Stimulated activated memory B cell treated with anti-CD40 and anti-IgM and Interleukin-4, amounts not matched to agents 10 μg/mL and 1 μg/mL and 100 μg/mL, for 72 hours (primary cell): Measurements from ENCODE around the gene PPP6R2.

ENCODE experiments used
- ATAC-seq: fragments of 150-1000 bp; cut with Tn5 transposase; 2 replicates; pipeline ENCODE4 v1.10.0; 2021
- H3K27ac Mint-ChIP-seq: one replicate; pipeline ENCODE4 v1.8.0; 2022; ENCODE audit warnings: mild to moderate bottlenecking, mixed read lengths
- H3K27me3 Mint-ChIP-seq: one replicate; pipeline ENCODE4 v1.8.0; 2022; ENCODE audit warnings: mixed read lengths
- H3K36me3 Mint-ChIP-seq: one replicate; pipeline ENCODE4 v1.8.0; 2022; ENCODE audit warnings: mixed read lengths
- H3K4me1 Mint-ChIP-seq: one replicate; pipeline ENCODE4 v1.8.0; 2022; ENCODE audit warnings: mixed read lengths
- H3K4me3 Mint-ChIP-seq: one replicate; pipeline ENCODE4 v1.8.0; 2022; ENCODE audit warnings: mild to moderate bottlenecking, moderate library complexity, mixed read lengths
- H3K9me3 Mint-ChIP-seq: one replicate; pipeline ENCODE4 v1.8.0; 2022; ENCODE audit warnings: mixed read lengths

Gene PPP6R2

GRCh38 chr22:50474710-50475651 lies 131.9 kb downstream of the PPP6R2 start, which contains the start of gene SBF1:
TSS of gene SBF1 (minus strand) at chr22:50475035. CDS start at chr22:50474840, 195 bp downstream.
- H3K36me3 Mint-ChIP-seq = peaks cover 6% of the 10 kb centered on the region
- H3K4me3 Mint-ChIP-seq = peak within 1 kb of the TSS; percentile 93
- peak; percentile 87 for ATAC-seq
- peaks cover 60% of the 10 kb centered on the region for H3K4me1 Mint-ChIP-seq
- peak within 1 kb of the TSS; percentile 97 for H3K27ac Mint-ChIP-seq
- no peaks in the 10 kb centered on the region for H3K9me3 Mint-ChIP-seq
- peaks cover 7% of the 10 kb centered on the region for H3K27me3 Mint-ChIP-seq

GRCh38 chr22:50475652-50476002 lies 132.5 kb downstream of the PPP6R2 start:
- Mint-ChIP-seq H3K4me3 (peak overlapping the region; percentile 80), H3K36me3 (peaks cover 6% of the 10 kb centered on the region), H3K9me3 (no peaks in the 10 kb centered on the region), H3K27ac (peak overlapping the region; percentile 77), H3K4me1 (peaks cover 58% of the 10 kb centered on the region), H3K27me3 (peaks cover 13% of the 10 kb centered on the region)
- ATAC-seq = no peak

DNA sequence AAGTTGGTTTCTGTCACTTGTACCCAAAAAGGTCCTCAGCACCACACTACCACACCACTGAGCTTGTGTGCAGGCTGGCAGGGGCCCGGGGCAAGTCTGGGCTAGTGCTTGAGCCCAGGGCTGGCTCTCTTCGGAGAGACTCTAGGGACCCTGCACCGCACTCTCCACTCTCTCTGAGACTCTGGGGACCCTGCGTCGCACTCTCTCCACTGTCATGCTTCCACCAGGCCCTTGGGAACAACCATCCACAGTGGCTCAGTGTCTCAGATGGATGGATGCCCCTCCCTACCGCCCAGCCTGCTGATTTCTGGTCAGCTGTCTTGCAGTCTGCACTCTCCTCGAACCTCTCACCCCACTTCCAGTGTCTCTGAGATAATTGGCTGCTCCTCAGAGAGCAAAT lies 133.7 kb downstream of the PPP6R2 start:
- Mint-ChIP-seq H3K27ac (peak overlapping the region; percentile 77), H3K27me3 (peaks cover 15% of the 10 kb centered on the region), H3K36me3 (peaks cover 6% of the 10 kb centered on the region)

DNA sequence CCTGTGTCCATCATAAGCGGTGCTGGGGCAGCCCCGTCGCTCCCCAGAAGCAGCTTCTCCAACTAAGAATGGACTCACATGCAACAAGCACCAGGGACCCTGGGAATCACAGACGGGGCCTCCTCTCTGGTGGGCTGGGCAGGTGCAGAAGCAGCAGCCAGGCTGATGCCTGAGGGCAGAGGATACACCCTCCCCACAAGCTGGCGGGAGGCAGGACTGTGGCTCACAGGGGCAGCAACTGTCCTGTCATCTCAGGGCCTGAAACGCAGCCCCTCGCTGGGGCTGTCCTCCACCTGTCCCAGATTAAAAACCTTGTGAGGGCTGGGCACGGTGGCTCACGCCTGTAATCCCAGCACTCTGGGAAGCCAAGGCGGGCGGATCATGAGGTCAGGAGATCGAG lies 134.8 kb downstream of the PPP6R2 start:
- H3K27ac Mint-ChIP-seq = no peak overlapping the region
- peaks cover 15% of the 10 kb centered on the region for H3K27me3 Mint-ChIP-seq
- no peaks in the 10 kb centered on the region for H3K9me3 Mint-ChIP-seq
- H3K36me3 Mint-ChIP-seq = peaks cover 6% of the 10 kb centered on the region
- ATAC-seq = no peak
- H3K4me3 Mint-ChIP-seq = no peak overlapping the region
- H3K4me1 Mint-ChIP-seq = peaks cover 36% of the 10 kb centered on the region

More for the DNA sequence above, 133.7 kb downstream of the PPP6R2 start:
- Mint-ChIP-seq H3K4me1 (peaks cover 46% of the 10 kb centered on the region), H3K9me3 (no peaks in the 10 kb centered on the region), H3K4me3 (no peak overlapping the region)
- no peak for ATAC-seq

DNA sequence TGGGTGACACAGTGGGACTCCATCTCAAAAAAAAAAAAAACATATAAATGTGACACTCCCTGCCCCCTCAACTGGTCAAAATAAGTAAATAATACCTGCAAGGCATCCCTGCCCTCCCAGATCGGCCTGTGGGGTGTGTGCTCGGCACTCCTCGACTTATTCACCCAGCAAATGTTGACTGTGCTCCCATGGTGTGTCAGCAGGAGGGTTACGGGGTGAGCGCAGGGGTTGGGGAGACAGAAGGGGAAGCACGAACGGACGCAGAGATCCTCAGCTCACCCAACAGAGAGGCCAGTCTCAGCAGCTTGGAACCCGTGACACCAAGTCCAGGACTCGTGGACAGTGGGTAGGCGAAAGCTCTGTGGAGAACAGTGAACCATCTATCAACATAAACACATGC lies 136.6 kb downstream of the PPP6R2 start:
- H3K27me3 Mint-ChIP-seq = peaks cover 15% of the 10 kb centered on the region
- no peak for ATAC-seq

DNA sequence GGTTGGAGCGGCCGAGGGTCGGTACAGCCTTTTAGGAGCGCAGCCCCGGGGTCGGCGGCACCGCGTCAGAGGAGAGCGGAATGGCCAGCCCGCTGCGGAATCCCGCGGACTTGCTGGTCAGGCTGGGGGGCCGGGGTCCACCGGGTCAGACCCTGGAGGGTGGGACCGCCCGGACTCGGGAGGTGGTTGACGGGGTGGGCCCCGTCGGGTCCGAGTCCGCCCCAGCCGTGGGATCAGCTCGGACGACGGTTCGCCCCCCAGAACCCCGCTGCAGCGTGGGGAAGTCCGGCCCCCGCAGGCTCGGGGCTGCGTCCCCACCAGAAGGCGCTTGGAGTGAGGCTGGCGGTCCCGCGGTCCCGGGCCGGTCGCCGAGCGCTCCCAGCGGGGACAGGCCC lies 137.9 kb downstream of the PPP6R2 start:
- peak overlapping the region; percentile 29 for H3K4me3 Mint-ChIP-seq
- H3K4me1 Mint-ChIP-seq = peaks cover 28% of the 10 kb centered on the region
- H3K36me3 Mint-ChIP-seq = no peaks in the 10 kb centered on the region
- H3K27me3 Mint-ChIP-seq = peaks cover 15% of the 10 kb centered on the region
- no peak overlapping the region for H3K27ac Mint-ChIP-seq
- no peaks in the 10 kb centered on the region for H3K9me3 Mint-ChIP-seq
- peak; percentile 9 for ATAC-seq

More for the DNA sequence above, 136.6 kb downstream of the PPP6R2 start:
- no peak overlapping the region for H3K4me3 Mint-ChIP-seq
- no peaks in the 10 kb centered on the region for H3K9me3 Mint-ChIP-seq
- H3K27ac Mint-ChIP-seq = no peak overlapping the region
- H3K36me3 Mint-ChIP-seq = no peaks in the 10 kb centered on the region
- H3K4me1 Mint-ChIP-seq = peaks cover 35% of the 10 kb centered on the region

DNA sequence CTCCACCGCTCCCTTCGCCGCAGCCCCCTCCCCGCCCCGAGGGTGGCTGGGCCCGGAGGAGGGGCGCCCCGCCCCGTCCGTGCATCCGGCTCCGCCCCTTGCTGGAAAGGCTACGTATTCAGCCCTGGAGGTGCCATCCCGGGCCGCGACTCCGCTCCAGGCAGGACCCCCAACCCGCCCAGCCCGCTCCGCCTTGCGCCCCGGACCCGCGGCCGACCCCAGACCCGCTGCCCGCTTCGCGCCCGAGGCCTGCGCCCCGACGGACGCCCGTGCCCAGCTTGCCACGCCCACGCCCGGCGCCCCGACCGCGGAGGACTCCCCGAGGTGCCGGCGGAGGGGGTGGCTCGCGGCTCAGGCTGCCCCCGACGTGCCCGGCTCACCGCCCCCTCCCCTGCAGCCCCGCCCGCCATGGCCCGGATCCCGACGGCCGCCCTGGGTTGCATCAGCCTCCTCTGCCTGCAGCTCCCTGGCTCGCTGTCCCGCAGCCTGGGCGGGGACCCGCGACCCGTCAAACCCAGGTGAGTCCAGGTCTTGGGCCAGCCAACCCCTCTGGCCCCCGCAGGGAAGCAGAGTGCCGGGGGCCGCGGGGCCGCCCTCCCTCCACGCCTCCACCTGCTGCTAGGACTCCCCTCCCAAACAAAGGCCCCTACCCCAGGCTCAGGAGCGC lies 138.4 kb downstream of the PPP6R2 start, which contains the start of gene ADM2:
TSS of gene ADM2 (plus strand) at position 104 of the 667 bp plus-strand sequence. CDS start at position 409, 305 bp downstream.
- Mint-ChIP-seq H3K27ac (peak within 1 kb of the TSS; percentile 22), H3K27me3 (peaks cover 15% of the 10 kb centered on the region), H3K4me3 (peak within 1 kb of the TSS; percentile 75), H3K9me3 (no peaks in the 10 kb centered on the region), H3K4me1 (peaks cover 30% of the 10 kb centered on the region), H3K36me3 (no peaks in the 10 kb centered on the region)
- peak; percentile 58 for ATAC-seq

DNA sequence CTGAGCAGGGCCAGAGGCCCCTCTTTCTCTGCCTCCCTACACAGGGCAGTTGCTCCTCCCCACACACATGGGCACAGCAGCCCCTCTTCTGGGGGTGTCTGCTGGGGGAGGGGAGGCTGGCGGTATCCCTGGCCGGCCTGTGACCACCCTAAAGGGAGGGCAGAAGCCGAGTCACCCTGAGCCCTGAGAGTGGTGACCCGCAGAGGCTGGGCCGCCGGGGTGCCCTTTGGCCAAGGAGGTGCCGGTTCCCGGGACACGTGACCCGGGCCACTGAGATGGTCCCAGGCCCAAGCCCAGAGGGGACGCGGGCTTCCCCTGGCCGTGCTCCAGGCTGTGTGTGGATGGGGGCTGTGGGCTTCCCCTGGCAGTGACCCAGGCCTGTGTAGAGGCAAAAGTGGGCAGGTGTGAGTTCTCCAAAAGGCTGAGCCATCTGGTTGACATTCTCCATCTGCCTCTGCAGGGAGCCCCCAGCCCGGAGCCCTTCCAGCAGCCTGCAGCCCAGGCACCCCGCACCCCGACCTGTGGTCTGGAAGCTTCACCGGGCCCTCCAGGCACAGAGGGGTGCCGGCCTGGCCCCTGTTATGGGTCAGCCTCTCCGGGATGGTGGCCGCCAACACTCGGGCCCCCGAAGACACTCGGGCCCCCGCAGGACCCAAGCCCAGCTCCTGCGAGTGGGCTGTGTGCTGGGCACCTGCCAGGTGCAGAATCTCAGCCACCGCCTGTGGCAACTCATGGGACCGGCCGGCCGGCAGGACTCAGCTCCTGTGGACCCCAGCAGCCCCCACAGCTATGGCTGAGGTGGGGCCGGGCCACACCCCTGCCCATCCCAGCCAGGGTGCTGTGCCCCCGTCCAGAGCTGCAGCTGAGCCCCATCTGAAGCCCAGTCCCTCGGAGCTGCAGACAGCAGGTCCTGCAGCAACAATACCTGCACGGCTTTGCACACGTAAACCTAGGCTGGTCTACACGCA lies 139.3 kb downstream of the PPP6R2 start:
- ATAC-seq = no peak
- no peak overlapping the region for H3K27ac Mint-ChIP-seq

GRCh38 chr22:50483106-50483505 lies 140.0 kb downstream of the PPP6R2 start:
- Mint-ChIP-seq H3K4me1 (peaks cover 40% of the 10 kb centered on the region), H3K27ac (no peak overlapping the region), H3K9me3 (no peaks in the 10 kb centered on the region), H3K36me3 (no peaks in the 10 kb centered on the region), H3K4me3 (no peak overlapping the region), H3K27me3 (peaks cover 15% of the 10 kb centered on the region)
- ATAC-seq = no peak

More for the DNA sequence above, 139.3 kb downstream of the PPP6R2 start:
- H3K4me3 Mint-ChIP-seq = peak overlapping the region; percentile 75
- peaks cover 38% of the 10 kb centered on the region for H3K4me1 Mint-ChIP-seq
- H3K9me3 Mint-ChIP-seq = no peaks in the 10 kb centered on the region
- peaks cover 15% of the 10 kb centered on the region for H3K27me3 Mint-ChIP-seq
- no peaks in the 10 kb centered on the region for H3K36me3 Mint-ChIP-seq

- Mint-ChIP-seq H3K4me1 (peaks cover 40% of the 10 kb centered on the region), H3K9me3 (no peaks in the 10 kb centered on the region), H3K27me3 (peaks cover 15% of the 10 kb centered on the region)
These were observed 140.4 kb downstream of the PPP6R2 start for GRCh38 chr22:50483556-50483955.

DNA sequence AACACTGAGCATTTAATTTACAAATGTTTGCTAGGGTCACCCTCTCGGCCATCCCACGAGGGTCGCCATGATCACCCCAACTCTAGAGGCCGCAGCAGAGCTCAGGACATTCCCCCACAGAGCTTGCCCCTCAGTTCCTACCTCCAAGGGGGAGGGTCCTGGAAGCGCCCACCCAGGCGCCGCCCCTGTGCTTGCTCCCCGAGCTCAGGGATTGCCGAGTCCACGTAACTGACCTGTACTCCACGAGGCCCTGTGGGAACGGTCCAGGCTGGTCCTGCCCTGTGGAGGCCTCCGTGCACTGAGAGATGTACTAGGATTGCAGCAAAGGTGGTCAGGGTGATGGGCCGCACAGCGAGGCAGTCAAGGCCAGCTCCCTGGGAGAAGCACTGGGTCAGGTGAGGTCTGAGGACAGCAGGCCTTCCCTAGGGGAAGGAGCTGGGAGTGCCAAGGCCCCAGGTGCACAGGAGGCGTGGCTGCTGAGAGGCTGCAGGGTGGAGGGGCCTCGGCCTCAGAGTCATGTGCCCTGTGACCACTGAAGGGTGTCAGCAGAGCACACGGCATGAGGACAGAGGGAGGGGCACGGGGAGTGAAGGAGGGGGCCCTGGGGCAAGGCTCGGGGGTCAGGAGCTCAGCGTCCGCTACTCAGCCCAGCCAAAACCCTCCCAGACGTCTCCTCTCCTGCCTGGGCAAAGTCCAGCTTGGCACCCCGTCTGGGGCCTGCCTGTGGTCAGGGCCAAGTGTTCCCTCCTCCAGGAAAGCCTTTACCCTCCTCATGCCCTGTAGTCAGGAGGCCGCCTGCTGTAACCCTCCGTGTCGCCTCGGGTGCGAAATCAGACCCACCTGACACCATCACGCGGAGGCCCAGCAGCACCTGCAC lies 141.1 kb downstream of the PPP6R2 start:
- H3K27me3 Mint-ChIP-seq = peaks cover 15% of the 10 kb centered on the region

More at GRCh38 chr22:50483556-50483955, 140.4 kb downstream of the PPP6R2 start:
- Mint-ChIP-seq H3K36me3 (no peaks in the 10 kb centered on the region), H3K27ac (no peak overlapping the region), H3K4me3 (no peak overlapping the region)
- ATAC-seq = no peak

GRCh38 chr22:50485221-50486131 lies 142.3 kb downstream of the PPP6R2 start:
- no peaks in the 10 kb centered on the region for H3K9me3 Mint-ChIP-seq

More for the DNA sequence above, 141.1 kb downstream of the PPP6R2 start:
- Mint-ChIP-seq H3K27ac (no peak overlapping the region), H3K4me3 (no peak overlapping the region), H3K4me1 (peaks cover 40% of the 10 kb centered on the region), H3K9me3 (no peaks in the 10 kb centered on the region), H3K36me3 (no peaks in the 10 kb centered on the region)
- ATAC-seq = peak; percentile 24

More at GRCh38 chr22:50485221-50486131, 142.3 kb downstream of the PPP6R2 start:
- Mint-ChIP-seq H3K36me3 (no peaks in the 10 kb centered on the region), H3K27ac (peak overlapping the region; percentile 69), H3K27me3 (peaks cover 3% of the 10 kb centered on the region), H3K4me1 (peaks cover 34% of the 10 kb centered on the region), H3K4me3 (no peak overlapping the region)
- ATAC-seq = no peak
